HG02852 (cell line): ENCODE data around the gene CDH4.

ENCODE experiments used
- ATAC-seq: cut with Tn5 transposase; IDR thresholded peaks from one replicate; pipeline ENCODE4 v1.9.1; 2021; ENCODE audit warnings: mild to moderate bottlenecking, moderate library complexity; ENCODE audit not compliant: unreplicated experiment

The CDH4 gene

DNA sequence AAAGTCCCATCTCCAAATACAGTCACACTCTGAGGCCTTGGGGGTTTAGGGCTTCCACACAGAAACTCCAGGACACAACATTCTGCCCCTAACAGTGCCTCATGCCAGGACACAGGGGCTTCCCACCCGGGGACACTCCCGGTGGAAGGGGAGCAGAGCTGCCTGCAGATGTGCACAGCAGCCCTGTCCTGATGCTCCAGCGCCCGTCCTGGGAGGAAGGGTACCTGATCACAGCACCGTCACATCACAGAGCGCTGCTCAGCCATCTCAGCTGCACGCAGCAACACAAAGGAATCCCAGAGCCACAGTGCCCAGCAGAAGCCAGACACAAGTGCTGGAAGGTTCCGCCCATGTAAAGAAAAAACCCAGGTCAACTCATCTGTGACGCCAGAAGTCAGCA is 657.0 kb downstream of the CDH4 start:
- no peak for ATAC-seq

DNA sequence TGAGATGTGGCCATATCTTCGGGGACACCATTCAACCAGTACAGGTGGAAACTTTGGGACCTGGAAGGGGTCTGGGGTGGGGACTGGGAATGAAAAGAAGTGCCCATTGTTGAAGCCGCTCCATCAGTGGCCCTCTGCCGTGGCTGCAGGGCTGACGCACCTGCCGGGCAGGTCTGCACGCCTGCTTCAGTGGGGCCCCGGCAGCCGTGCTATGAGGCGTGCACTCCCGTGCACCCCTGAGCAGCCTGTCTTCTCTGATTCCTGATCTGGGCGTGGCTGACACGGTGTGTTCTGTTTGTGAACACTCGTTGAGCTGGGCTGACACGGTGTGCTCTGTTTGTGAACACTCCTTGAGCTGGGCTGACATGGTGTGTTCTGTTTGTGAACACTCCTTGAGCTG is 657.8 kb downstream of the CDH4 start:
- no peak for ATAC-seq

DNA sequence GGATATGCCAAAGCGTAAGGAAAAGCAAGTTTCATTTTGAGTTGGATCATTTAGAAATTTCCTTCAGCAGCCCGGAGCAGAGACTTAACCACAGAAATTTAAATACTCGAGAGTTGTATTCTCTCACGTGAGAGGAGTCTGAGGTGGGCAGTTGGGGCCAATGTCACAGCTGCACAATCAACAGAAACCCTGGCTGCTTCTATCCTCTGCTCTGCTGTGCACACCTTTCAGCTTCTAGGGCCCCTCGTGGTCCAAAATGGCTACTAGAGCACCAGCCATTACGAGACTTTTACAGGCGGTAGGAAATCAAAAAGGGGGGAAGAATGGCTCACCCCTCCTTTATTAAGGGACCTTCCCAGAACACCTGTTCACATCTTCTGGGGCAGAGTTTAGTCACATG is 659.8 kb downstream of the CDH4 start:
- ATAC-seq: no peak

DNA sequence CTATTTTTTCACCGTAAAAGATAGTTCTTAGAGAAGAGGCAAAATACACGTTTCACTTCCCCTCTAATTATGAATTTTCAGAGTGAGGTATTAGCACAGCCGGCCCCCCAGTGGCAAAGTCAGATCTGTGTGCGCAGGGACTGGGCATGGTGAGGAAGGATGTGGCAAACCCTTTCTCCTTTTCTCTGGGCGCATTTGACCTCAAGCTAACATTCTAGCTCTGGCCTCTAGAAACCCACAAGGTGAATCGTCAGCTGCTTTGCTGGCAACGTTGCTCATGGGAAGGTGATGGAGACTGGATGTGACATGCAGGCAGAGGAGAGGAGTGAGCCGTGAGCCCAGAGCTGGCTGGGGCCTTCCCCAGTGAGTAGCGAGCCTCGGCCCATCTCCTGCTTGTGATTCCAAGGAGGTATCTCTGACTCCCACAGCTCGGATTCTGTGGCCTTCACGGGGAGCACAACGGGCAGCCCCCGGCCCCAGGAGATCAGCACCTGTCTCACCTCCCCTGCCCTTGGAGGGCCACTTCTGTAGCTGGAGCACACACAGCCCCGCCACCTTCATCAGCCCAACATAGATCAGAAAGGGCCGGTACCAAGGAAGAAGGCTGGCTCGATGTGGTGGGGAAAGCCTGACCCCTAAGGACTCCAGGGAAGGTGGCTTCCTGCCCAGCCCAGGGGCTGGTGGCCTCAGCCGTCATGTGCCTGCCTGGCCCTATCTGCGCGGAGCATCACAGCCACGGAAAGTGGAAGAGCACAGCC is 660.8 kb downstream of the CDH4 start:
- peak; percentile 80 for ATAC-seq

DNA sequence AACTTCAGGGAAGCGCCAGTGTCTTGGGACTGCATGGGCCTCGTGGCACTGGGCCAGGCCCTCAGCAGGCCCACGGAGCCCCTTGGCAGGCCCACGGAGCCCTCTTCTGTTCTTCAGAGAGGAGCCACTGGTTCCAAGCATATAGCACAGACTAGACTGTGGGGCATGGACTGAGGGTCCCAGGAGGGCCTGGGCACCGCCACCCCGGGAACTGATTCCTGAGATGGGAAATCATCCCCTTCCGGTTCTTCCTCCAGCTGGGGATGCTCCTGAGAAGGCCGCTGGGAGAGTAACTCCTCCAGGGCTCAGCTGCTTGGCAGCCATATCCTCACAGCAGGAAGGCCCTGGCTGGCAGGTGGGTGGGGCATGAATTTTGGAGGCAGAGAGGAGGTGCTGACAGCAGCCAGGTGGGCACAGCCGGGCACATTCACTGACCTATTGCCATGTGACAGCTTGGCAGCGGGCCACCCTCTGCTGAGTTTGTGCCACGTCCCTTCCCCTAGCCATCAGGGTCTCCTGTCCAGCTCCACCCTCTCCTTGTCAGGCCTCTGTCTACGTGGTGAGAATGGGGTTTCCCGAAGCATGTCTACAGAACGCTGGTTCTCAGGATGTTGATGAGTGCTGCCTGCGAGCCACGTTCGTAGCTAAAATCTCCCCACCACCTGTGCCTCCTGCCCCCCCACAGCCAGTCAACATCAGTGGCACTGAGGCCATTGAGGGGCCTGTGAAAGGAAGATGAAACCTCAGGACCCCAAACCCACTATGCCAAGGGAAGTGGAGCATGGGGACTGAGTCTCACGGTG is 661.6 kb downstream of the CDH4 start:
- no peak for ATAC-seq

DNA sequence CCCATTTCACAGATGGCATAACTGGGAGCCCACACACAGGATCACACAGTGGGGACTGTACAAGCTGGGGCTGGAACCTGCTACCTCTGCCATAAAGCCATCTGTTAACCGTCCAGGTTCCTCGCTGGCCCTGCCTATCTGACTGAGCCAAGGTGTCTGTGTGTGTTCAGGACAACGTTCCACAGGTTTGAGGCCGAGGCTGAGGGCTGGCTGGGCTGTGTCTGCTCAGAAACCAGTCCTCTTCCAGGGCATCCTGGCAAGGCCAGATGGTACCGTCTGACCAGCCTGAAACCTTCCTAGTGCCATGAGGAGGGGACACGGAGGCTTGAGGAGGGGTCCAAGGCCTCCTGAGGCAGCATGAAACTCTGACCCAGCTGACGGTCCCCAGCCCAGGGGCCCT is 663.0 kb downstream of the CDH4 start:
- ATAC-seq: no peak

DNA sequence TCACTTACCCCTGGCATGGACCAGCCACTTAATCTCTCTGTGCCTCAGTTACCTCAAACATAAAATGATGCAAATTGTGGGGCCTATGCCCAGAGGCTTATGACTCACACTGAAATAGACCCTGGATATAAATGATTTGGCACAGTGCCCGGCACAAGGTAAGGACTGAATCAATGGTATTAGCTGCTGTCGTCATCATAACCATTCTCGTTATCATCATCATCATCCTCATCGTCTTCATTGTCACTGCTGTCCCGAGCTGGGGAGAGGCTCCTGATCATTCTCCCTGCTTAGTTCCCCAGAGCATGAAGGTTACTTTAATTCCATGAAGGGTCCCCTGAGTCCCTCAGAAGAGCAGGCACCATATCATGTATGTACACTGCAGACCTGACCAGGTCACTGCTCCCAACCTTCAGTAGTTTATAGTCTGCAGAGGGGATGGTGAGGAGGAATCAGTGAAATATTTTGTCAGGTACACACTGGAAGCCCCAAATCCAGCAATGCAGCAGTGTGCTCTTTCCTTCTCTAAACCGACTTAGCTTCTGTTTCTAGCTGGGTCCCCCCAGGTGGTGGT is 664.3 kb downstream of the CDH4 start:
- ATAC-seq: no peak

DNA sequence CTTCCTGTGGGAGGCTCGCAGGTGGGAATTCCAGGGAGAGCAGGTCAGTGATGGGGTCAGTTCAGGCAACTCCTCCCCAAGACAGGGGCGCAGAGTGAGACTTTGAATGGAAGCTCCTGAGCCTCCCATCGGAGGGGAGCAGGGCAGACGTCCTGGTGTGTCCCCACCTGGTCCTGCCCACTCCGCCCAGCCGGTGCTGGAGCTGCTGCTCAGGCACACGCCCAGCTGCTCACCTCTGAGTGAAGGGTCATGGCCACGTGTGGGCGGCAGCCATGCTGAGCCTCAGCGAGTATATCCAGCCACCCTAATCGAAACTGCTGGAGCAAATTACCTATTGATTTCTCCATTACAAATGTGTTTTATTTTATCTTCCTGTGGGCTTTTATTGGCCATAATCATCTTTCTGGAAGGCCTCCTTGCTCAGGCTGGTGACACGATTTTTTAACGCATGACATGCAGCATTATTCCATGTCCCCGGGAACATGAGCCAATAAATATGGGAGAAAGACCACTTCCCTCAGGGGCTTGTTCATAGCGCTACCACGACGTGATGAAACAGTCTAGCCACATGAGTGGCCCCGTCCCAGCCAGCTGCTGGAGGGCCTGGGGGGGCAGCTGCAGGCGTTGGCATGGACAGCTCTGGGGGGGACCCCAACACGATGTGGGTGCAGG is 665.5 kb downstream of the CDH4 start:
- ATAC-seq: no peak

DNA sequence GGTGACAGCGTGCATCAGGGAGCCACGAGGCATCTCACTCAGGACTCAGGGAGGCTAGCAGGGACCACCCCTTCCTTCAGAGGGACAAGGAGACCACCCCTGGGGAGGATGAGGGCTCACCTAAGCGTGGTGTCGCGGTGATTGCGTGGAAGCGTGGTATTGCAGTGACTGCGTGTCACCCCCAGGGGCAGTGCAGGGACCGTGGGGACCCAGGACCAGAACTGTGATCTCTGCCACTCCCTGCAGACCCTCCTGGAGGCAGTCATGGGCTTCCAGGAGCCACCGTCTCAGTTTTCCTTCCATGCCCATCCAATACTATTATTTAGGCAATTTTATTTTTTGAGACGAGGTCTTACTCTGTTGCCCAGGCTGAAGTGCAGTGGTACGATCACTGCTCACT is 666.5 kb downstream of the CDH4 start:
- ATAC-seq: no peak

DNA sequence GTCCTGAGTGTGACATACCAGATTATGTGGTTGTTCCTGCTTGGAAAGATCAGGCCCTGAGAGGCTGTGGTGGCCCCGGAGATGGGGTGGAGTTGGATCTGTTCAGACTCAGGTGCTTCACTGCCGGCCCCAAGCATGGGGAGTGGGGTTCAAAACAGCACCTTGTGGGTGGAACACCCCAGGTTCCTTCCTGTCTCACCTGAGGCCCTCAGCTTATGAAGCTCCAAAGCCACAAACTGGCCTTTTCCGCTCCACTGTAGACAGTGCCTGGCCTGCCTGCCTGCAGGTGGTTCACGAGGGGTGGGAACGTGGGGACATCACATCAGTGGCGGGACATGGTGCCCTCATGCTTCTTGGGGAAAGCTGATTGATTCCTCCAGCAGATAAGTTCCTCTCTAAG is 667.2 kb downstream of the CDH4 start:
- no peak for ATAC-seq

DNA sequence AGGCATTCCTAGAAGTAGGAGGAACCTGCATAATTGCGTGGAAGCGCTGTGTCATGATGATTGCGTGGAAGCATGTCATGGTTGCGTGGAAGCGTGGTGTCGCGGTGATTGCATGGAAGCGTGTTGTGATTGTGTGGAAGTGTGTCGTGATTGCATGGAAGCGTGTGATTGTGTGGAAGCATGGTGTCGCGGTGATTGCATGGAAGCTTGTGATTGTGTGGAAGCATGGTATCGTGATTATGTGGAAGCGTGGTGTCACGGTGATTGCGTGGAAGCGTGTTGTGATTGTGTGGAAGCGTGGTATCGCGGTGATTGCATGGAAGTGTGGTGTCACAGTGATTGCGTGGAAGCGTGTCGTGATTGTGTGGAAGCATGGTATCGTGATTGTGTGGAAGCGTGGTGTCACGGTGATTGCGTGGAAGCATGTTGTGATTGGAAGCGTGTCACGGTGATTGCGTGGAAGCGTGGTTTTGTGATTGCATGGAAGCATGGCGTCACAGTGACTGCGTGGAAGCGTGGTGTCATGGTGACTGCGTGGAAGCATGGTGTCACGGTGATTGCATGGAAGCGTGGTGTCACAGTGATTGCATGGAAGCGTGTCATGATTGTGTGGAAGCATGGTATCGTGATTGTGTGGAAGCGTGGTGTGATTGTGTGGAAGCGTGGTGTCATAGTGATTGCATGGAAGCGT is 667.8 kb downstream of the CDH4 start:
- ATAC-seq: no peak

DNA sequence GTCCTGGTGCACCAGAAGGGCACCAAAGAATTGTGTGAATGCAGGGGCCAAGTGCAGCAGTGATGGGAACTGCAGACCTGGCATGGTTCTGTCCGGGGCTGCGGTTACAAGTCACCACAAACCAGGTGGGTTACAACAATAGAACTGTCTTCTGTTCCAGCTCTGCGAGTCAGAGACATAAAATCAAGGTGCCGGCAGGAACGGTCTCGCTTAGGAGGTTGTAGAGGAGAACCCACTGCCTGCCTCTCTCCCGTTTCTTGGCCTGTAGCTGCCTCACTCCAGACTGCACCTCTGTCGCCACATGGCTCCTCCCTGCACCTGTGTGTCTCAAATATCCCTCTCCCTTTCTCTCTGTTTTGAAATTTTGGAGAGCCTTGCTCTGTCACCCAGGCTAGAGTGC is 670.4 kb downstream of the CDH4 start:
- no peak for ATAC-seq

DNA sequence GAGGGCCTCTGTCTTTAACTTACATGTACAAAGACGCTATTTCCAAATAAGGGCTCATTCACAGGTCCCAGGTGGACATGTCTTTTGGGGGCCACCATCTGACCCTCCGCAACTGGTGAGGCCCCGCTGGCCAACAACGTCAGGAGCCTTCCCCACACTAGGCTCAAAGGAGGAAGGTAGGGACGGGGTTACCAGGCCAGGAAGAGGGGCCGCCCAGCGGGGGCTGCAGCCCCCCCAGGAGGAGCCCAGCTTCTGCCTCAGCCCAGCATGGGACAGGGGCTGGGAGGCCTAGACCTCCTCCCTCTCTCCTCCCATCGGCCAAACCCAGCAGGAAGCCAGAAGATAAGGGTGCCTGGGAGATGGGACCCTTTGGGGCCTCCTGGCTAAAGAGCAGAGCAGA is 670.9 kb downstream of the CDH4 start:
- no peak for ATAC-seq

DNA sequence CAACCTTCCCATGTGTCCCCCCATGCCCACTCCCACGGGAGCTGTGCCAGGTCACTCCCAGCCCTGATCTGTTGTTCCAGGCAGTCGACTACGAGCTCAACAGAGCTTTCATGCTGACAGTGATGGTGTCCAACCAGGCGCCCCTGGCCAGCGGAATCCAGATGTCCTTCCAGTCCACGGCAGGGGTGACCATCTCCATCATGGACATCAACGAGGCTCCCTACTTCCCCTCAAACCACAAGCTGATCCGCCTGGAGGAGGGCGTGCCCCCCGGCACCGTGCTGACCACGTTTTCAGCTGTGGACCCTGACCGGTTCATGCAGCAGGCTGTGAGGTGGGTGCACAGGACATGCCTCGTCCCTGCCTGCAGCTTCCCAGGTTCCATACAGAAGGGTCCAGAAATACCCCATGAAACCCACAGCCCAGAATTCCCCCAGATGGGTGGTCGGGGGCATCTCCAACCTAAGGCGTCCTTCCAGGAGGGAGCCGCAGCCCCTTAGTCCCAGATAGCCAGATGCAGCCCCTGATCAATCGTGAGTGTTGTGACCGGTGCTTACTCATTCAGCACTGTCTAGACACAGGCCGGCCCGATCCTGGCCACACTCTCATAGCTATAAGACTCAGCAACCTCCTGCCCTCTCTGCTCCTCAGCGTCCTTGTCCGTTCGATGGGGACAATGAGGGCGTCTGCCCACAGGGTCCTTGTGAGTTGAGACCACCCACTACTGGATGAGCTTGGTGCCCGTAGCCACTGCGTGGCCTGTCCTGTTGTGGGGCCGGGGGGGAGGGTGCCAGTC is 671.5 kb downstream of the CDH4 start:
- no peak for ATAC-seq

DNA sequence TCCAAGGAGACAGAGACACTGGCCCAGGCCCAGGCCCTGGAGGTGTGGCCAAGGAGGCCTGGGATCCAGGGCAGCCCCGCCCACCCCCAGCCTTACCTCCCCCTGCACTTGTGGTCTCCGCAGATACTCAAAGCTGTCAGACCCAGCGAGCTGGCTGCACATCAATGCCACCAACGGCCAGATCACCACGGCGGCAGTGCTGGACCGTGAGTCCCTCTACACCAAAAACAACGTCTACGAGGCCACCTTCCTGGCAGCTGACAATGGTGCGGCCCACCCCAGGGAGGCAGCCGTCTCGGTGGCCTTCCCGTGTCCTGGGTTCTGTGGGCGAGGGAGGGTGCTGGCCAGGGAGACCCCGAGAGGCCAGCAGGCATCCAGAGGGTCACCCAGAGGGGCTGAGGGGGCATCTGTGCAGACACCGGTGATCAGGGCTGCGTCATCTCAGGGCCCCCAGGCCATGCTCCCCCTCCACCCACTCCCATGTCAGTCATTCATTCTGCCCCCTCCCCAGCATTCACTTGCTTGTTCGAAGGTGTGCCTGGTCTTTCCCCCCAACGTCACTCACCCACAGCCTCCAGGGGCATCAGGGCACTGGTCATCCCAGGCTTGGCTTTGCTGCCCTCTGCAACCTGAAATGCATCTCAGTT is 672.3 kb downstream of the CDH4 start:
- ATAC-seq: no peak

DNA sequence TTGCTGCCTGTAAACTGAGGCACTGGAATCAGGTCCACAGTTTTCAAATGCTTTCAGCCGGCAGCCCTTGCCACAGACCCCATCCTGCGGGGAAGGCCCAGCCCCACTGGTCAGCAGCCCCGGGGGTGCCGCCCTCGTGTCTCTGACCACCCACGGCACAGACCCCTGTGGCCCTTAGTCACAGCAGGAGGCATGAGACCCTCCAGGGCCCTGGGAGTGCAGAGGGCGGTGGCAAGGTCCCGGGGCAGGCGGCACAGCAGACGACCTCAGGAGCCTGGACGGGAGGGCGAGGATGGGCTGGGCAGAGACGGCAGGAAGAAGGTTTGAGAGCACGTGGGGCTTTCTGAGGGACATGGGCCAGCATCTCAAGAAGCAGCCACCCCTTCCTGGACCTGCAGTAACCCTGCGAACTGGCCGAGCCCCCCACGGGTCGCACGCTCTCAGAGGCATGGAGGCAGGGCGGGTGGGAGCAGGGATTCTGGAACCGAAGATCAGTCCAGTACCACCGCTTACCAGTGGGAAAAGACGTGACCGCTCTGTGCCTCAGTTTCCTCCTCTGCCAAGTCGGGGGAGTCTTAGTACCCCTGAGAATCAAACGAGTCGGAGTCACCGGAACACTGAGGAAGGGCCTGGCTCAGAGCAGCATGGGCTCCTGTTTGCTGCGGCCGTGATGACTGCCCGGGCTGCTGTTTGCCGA is 672.9 kb downstream of the CDH4 start:
- no peak for ATAC-seq

DNA sequence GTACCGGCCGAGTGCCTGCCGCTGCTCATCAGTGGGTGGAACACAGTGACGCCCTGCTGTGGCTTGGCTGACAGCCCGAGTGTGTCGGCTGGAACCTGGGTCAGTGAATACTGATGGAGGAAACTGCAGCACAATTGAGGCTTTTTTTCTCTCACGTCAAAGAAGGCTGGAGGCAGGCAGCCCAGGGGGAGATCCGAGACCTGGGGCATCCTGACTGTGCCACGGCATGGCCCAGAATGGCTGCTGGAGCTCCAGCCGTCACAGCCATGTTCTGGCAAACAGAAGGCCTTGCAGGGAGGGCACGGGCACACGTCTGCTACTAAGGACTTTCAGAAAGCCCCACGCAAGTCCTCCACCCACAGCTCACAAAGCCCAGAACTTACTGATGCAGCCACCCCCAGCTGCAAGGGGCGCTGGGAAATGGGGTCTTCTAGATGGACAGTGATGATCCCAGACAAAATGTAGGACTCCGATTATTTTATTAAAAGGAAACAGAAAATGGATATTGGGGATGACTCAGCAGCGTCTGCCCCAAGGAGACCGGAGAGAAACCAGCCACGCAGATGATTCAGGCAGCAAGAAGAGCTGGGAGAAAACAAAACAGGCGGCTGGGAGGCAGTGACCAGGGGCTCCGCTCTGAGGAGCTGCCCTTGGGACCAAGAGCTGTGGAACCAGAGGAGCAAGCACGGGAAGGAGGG is 673.6 kb downstream of the CDH4 start:
- no peak for ATAC-seq

DNA sequence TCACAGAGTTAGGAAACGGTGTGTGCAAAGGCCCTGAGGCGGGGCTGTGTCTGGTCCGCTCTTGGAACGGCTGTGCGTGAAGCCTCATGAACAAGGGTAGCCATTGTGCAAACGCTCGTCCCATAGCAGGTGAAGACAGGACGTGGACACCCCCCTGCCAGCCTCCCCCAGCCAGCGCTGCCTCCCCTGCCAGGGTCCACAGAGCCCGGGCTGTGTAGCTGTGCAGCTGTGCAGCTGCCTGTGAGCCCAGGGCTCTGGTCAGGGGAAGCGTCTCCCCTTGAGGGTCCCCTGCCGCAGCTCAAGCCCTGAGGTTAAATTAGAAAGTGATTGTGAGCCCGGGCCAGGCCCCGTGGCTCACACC is 674.2 kb downstream of the CDH4 start:
- ATAC-seq: no peak

DNA sequence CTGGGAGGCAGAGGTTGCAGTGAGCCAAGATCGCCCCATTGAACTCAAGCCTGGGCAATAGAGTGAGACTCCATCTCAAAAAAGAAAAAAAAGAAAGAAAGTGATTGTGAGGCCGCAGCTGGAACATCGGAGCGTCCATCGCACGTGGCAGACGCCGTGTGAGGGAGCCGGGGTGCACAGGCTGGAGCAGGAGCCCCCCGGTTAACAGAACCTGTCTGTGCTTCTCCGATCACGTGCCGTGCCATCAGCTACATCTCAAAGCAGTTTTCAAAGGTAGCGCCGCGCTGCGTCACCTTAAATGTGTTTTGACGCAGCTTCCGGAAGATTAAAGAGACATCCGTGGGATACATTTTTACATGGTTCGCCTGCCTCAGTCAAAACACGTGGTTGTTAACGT is 674.7 kb downstream of the CDH4 start:
- ATAC-seq: no peak
